ENCODE data around the gene CDH23. TPM values are rescaled to one million over a fixed set of nuclear protein-coding genes. Genes with fewer than 3 reads are reported as not detected.

Gene CDH23
- total and polyA plus RNA-seq, 8 donors, result 1.8 to 22.8 (median 3.0) TPM

- TF ChIP-seq CTCF (IDR thresholded peaks at IDR 0.05), result no peak
- no peak overlapping the region for H3K4me3 ChIP-seq
- H3K4me1 ChIP-seq, result peaks cover 0 to 7% of the 10 kb centered on the region in 2 donors
- no peaks in the 10 kb centered on the region for H3K9me3 ChIP-seq
- intact Hi-C loops (cut with DNase I), result no loop called here
- no peak overlapping the region for H3K27ac ChIP-seq
- DNase-seq, result no peak
- no peak for ATAC-seq
- H3K36me3 ChIP-seq, result no peaks in the 10 kb centered on the region
- no peaks in the 10 kb centered on the region for H3K27me3 ChIP-seq
These were observed 153.2 kb downstream of the CDH23 start for GRCh38 chr10:71549766-71550533.

DNA sequence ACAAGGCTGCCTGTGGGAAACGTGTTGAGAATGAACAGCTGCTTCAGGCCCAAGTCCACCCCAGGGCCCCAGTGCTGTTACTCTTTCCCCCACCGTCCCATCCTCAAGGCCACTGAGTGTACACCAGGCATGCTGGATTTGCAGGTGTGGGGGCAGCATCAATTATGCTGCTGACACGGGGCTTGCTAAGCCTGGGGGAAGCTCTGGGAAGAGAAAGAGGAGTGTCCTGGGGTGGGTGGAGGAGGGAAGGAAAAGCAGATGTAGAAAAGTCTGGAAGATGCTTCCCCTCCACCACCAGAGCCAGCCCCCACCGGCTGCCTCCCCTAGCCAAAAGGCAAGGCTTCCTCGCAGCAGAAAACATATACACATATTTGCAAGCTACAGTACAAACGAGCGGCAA, 153.9 kb downstream of the CDH23 start:
- H3K36me3 ChIP-seq, result no peaks in the 10 kb centered on the region
- intact Hi-C loops (cut with DNase I), result no loop called here
- no peak for TF ChIP-seq CTCF (IDR thresholded peaks at IDR 0.05)
- peaks cover 0 to 7% of the 10 kb centered on the region in 2 donors for H3K4me1 ChIP-seq
- ATAC-seq, result no peak
- H3K27ac ChIP-seq, result no peak overlapping the region
- no peak for DNase-seq
- H3K27me3 ChIP-seq, result no peaks in the 10 kb centered on the region
- no peak overlapping the region for H3K4me3 ChIP-seq
- no peaks in the 10 kb centered on the region for H3K9me3 ChIP-seq

DNA sequence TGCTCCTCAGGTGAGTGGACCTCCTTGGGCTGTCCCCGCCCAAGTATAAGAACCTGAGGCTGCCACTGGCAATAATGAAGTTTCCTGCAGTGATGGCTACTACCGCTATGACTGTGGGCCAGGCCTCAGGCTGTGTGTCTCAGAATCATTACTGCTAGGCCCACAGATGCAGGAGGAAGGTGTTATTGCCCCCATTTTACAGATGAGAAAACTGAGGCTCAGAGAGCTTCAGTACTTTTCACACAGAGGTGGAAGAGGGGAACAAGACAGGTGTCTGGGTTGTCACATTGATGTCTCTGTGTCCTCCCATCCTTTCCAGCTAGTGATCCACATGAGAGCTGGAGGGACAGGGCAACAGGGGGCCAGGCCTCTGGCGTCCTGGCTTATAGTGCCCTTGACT, 155.2 kb downstream of the CDH23 start:
- Histone ChIP-seq H3K4me3 (no peak overlapping the region), H3K4me1 (peaks cover 0 to 7% of the 10 kb centered on the region in 2 donors), H3K9me3 (no peaks in the 10 kb centered on the region), H3K27me3 (no peaks in the 10 kb centered on the region), H3K27ac (no peak overlapping the region), H3K36me3 (no peaks in the 10 kb centered on the region)
- no peak for DNase-seq
- TF ChIP-seq CTCF (IDR thresholded peaks at IDR 0.05), result no peak
- no peak for ATAC-seq
- intact Hi-C loops (cut with DNase I), result no loop called here

GRCh38 chr10:71553432-71553831, 156.7 kb downstream of the CDH23 start:
- no peaks in the 10 kb centered on the region for H3K4me1 ChIP-seq
- intact Hi-C loops (cut with DNase I), result no loop called here
- no peaks in the 10 kb centered on the region for H3K27me3 ChIP-seq
- TF ChIP-seq CTCF (IDR thresholded peaks at IDR 0.05), result no peak
- ATAC-seq, result no peak
- no peaks in the 10 kb centered on the region for H3K36me3 ChIP-seq
- no peak for DNase-seq
- no peak overlapping the region for H3K4me3 ChIP-seq
- no peaks in the 10 kb centered on the region for H3K9me3 ChIP-seq
- no peak overlapping the region for H3K27ac ChIP-seq

DNA sequence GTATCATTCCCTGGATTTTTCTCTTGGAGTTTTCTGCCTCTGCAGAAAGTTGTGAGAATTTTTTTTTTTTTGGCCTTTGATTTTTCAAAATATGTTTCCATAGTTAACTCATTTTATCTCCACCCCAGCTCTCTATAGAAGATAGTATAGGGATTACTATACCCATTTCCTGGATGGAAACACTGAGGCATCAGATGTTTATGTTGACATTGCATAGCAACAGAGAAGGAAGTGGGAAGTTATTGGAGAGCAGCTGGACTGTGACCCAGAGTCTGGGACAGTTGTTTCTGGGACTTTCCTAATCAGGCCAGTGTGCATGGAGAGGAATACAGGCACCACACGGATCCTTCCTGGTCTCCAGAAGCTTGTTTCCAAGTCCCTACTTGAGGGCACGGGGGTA, 158.0 kb downstream of the CDH23 start:
- Histone ChIP-seq H3K27me3 (peaks cover 0 to 6% of the 10 kb centered on the region in 2 donors), H3K9me3 (no peaks in the 10 kb centered on the region), H3K36me3 (no peaks in the 10 kb centered on the region), H3K27ac (no peak overlapping the region), H3K4me1 (no peaks in the 10 kb centered on the region), H3K4me3 (no peak overlapping the region)
- DNase-seq (no peak), ATAC-seq (peak; percentile 46)
- intact Hi-C loops (cut with DNase I), result no loop called here
- no peak for TF ChIP-seq CTCF (IDR thresholded peaks at IDR 0.05)
